IPS DF 6.9 (cell line): ENCODE data around the gene PRKN.
"Not testable (repeated sequence)": the region's sequence is repeated elsewhere in the genome, so short reads cannot be mapped to it uniquely, and the experiment has no call there.

Source experiments
- DNase-seq: peaks from one replicate; pipeline ENCODE4 v3.0.0-alpha.2; 2013; ENCODE audit warnings: low read depth, low spot score
- H3K27ac ChIP-seq: one replicate; pipeline ENCODE4 v1.5.1; 2013; ENCODE audit warnings: low read length, control low read depth
- H3K27me3 ChIP-seq: 2 replicates; pipeline ENCODE4 v1.6.1; 2013; ENCODE audit warnings: mild to moderate bottlenecking, low read length; ENCODE audit not compliant: control insufficient read depth, insufficient read depth
- H3K36me3 ChIP-seq: 2 replicates; pipeline ENCODE4 v1.6.1; 2013; ENCODE audit warnings: low read length; ENCODE audit not compliant: control insufficient read depth, insufficient read depth
- H3K4me1 ChIP-seq: 2 replicates; pipeline ENCODE4 v1.6.1; 2013; ENCODE audit warnings: low read length; ENCODE audit not compliant: control insufficient read depth, insufficient read depth
- H3K4me3 ChIP-seq: 2 replicates; pipeline ENCODE4 v1.5.1; 2013; ENCODE audit warnings: mild to moderate bottlenecking, low read length
- H3K9me3 ChIP-seq: 2 replicates; pipeline ENCODE4 v1.6.1; 2013; ENCODE audit warnings: low read length, inconsistent platforms; ENCODE audit not compliant: control insufficient read depth, insufficient read depth
- WGBS: extraction: QIAGEN DNeasy Blood & Tissue Kit; methylation state at CpG from one replicate; pipeline ENCODE4 v1.1.7; 2013; ENCODE audit warnings: mixed read lengths, missing lambda C conversion rate; ENCODE audit not compliant: insufficient read length, insufficient coverage; 5-methylcytosine and 5-hydroxymethylcytosine counted together

Gene PRKN

DNA sequence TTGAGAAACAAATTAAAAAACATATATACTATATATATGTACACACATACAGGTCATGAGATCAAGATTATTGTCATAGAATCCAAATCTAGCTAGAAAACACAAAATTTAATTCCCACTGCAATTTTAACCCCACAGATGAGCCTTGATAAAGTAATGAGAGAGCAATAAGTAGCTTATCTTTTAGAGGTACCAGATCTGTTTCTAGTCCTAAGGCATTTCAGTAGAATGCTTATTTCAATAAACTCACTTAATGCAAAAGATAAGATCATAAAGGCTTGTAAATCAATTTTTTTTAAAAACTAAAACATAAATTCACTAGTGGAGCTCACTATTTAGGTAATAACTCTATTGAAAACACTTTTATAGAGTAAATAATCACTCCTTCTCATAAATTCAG lies 47.2 kb downstream of the PRKN start:
- Histone ChIP-seq H3K4me3 (no peak overlapping the region), H3K27ac (no peak overlapping the region)
- no peak for DNase-seq

DNA sequence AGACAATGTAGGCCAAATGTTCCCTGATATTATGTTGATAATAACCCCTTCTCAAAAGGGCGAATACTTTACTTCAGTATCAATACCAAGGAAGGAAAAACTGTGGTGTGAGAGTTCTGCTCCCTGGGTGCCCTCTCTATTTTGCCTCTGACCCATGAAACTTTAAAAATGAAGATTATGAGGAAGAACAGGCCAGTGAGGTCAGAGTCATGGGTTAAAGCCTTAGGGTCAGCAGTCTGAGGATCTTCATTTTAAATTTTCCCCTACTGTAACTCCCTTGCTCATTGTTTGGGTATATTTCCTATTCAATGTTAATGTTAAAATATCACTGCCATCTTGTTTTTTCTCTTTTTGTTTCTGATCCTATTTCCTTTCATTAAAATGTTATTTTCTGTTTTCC lies 47.9 kb downstream of the PRKN start:
- no peak for DNase-seq
- Histone ChIP-seq H3K4me1 (no peaks in the 10 kb centered on the region), H3K27me3 (no peaks in the 10 kb centered on the region), H3K4me3 (no peak overlapping the region), H3K36me3 (no peaks in the 10 kb centered on the region), H3K9me3 (no peaks in the 10 kb centered on the region), H3K27ac (no peak overlapping the region)
- WGBS: no CpG with 5 or more reads among the region's 1 CpG

More for the DNA sequence above, 47.2 kb downstream of the PRKN start:
- Histone ChIP-seq H3K27me3 (no peaks in the 10 kb centered on the region), H3K36me3 (no peaks in the 10 kb centered on the region), H3K4me1 (no peaks in the 10 kb centered on the region), H3K9me3 (no peaks in the 10 kb centered on the region)

DNA sequence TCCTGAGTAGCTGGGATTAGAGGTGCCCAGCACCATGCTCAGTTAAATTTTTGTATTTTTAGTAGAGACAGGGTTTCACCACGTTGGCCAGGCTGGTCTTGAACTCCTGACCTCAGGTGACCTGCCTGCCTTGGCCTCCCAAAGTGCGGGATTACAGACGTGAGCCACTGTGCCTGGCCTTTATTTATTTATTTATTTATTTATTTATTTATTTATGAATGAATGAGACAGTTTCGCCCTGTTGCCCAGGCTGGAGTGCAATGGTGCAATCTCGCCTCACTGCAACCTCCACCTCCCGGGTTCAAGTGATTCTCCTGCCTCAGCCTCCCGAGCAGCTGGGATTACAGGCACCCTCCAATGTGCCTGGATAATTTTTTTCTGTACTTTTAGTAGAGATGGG lies 48.7 kb downstream of the PRKN start:
- H3K27ac ChIP-seq, H3K4me1 ChIP-seq, H3K9me3 ChIP-seq, H3K36me3 ChIP-seq, DNase-seq, H3K27me3 ChIP-seq, H3K4me3 ChIP-seq: not testable (repeated sequence)
- no CpG with 5 or more reads among the region's 7 CpGs for WGBS

DNA sequence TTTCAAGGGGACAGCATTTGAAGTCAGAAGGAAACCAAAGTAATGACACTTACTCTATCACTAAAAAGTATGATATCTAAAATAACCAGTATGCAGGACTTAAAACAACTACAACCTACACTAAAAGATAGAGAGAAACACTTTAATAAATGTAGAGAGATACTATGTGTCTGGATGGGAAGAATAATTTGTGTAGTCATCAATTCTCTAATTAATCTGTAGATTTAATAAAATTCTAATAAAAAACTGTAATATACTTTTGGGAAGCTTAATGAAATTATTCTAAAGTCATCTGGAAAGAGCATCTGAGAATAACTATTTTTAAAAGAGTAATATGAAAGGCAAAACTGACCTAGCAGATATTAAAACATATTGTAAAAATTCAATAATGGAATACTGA lies 52.1 kb downstream of the PRKN start:
- no peaks in the 10 kb centered on the region for H3K27me3 ChIP-seq
- H3K27ac ChIP-seq: no peak overlapping the region
- no peak overlapping the region for H3K4me3 ChIP-seq
- DNase-seq: no peak
- no peaks in the 10 kb centered on the region for H3K9me3 ChIP-seq
- H3K4me1 ChIP-seq: no peaks in the 10 kb centered on the region
- no peaks in the 10 kb centered on the region for H3K36me3 ChIP-seq

DNA sequence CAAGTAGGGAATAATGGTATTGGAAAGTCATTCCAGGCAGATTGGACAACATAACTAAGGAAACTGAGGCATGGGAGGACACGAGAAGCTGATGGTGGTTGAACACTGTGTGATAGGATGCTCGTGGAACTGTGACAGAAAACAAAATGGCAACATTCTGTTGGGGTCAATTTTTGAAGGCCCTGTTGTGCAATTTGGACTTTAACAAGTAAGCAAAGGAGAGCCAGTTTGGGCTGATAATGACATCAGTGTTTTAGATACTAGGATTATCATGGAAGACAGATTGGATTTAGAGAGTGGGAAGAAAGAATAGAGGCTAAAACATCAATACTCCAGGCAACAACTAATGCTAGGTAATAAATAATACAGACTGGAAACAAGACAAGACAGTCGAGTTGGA lies 53.1 kb downstream of the PRKN start:
- no peaks in the 10 kb centered on the region for H3K4me1 ChIP-seq
- no peak overlapping the region for H3K27ac ChIP-seq
- DNase-seq: no peak
- H3K9me3 ChIP-seq: no peaks in the 10 kb centered on the region
- H3K27me3 ChIP-seq: no peaks in the 10 kb centered on the region
- H3K4me3 ChIP-seq: no peak overlapping the region
- H3K36me3 ChIP-seq: no peaks in the 10 kb centered on the region
- WGBS: no CpG with 5 or more reads among the region's 3 CpGs

DNA sequence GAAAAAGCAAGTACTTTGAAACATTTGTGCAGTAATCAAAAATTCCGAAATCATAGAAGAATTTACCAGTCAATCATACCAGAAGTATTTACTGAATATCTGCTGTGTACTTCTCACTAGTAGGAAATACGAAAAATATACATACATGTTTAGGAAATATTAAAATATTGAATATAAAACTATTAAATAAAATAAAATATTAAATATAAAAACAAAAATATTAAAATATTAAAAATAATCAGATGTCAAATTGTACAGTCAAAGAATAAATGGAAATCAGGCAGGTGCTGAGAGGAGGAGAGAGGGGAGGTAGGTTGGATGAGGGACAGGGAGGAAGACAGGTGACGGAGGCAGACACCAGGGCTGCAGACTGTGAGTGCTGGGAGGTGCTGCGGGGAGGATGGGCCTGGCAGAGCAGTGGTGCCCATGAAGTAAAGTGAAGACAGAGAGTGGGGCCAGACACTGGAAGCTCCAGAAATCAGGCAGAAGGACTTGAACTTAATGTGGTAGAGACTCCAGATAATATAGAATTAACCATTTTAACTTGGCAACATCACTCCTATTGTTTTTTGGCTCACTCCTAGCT lies 55.9 kb downstream of the PRKN start:
- Histone ChIP-seq H3K27ac (no peak overlapping the region), H3K4me1 (no peaks in the 10 kb centered on the region), H3K9me3 (no peaks in the 10 kb centered on the region), H3K4me3 (no peak overlapping the region), H3K27me3 (no peaks in the 10 kb centered on the region), H3K36me3 (no peaks in the 10 kb centered on the region)
- no peak for DNase-seq
- no CpG with 5 or more reads among the region's 4 CpGs for WGBS

DNA sequence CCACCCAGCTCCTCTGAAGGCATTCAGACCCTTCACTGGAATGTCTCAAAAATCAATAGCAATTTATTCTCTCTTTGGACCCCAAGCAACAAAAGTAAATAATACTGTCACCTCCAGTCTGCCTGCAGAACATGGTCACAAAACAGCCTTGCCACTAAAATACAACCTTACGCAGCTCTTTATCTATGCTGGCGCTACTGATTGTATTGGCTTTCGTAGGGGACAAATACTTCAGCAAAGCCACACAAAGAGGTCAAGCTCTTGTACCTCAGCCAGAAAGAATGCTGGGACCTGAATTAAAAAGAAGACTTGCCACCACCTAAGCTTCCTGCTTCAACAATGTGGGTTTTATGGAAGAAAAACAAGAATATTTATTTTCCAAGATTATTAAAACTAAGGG lies 57.2 kb downstream of the PRKN start:
- no peaks in the 10 kb centered on the region for H3K27me3 ChIP-seq
- DNase-seq: no peak
- no peak overlapping the region for H3K27ac ChIP-seq
- WGBS: no CpG with 5 or more reads among the region's 3 CpGs
- no peaks in the 10 kb centered on the region for H3K36me3 ChIP-seq
- H3K4me3 ChIP-seq: no peak overlapping the region
- no peaks in the 10 kb centered on the region for H3K9me3 ChIP-seq
- H3K4me1 ChIP-seq: no peaks in the 10 kb centered on the region

DNA sequence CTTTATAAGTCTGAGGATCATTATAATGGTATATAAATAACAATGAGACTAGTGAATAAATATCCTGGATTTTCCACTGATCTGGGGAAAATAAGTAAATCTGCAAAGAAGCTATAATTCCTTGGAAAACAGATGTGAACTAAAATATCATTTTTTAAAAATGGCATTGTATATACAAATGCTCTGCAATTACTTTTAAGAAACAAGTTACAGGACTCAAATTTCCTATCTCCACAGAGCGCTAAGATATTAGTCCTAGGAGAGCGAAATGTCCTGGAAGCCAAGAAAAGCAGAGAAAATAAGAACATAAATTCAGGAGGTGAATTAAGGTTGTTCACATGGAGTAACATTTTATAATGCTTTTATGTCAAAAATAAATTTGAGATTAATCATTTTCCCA lies 61.3 kb downstream of the PRKN start:
- no peak overlapping the region for H3K4me3 ChIP-seq
- no CpG with 5 or more reads among the region's 2 CpGs for WGBS
- no peaks in the 10 kb centered on the region for H3K36me3 ChIP-seq
- H3K4me1 ChIP-seq: no peaks in the 10 kb centered on the region
- no peaks in the 10 kb centered on the region for H3K9me3 ChIP-seq
- DNase-seq: no peak
- no peaks in the 10 kb centered on the region for H3K27me3 ChIP-seq
- no peak overlapping the region for H3K27ac ChIP-seq

DNA sequence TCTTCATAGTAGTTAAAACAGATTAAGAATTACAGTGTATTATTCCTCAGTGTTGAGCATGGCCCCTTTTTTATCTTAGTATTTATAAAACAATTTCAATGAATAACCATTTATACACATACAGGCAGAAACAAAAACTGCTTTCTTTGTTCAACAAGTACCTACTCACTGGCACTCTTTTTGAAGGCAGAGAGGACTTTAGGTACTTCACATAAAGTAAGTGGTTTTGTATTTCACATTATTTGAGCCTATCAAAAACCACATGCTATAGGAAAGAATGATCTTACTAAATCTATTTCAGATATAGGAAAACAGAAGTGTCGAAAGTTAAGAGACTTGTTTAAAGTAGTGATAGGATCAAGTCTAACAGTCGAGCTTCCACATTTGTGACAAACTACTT lies 73.8 kb downstream of the PRKN start:
- no peak overlapping the region for H3K4me3 ChIP-seq
- H3K4me1 ChIP-seq: no peaks in the 10 kb centered on the region
- no peak overlapping the region for H3K27ac ChIP-seq
- H3K36me3 ChIP-seq: no peaks in the 10 kb centered on the region
- no peaks in the 10 kb centered on the region for H3K9me3 ChIP-seq
- no peak for DNase-seq
- no CpG with 5 or more reads among the region's 2 CpGs for WGBS
- H3K27me3 ChIP-seq: no peaks in the 10 kb centered on the region

DNA sequence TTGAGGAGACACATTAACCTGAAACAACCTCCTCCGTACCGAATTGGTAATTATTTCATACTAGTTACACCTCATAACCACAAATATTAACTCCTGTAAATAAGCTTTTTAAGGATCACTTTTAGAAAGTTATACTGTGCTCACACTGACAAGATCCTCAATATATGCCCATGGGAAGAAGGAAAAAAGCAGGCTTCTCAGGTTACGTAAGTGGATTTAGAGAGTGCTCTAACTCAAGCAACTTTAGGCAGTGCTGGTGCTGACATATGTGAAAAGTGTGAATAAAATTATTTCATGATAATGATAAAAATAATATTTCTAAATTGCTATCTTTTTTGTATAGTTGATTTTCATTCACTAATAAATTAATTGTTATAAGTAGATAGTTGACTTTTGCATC lies 76.1 kb downstream of the PRKN start:
- no CpG with 5 or more reads among the region's 3 CpGs for WGBS
- DNase-seq: no peak
- Histone ChIP-seq H3K4me1 (no peaks in the 10 kb centered on the region), H3K27ac (no peak overlapping the region), H3K36me3 (no peaks in the 10 kb centered on the region), H3K27me3 (no peaks in the 10 kb centered on the region), H3K9me3 (no peaks in the 10 kb centered on the region), H3K4me3 (no peak overlapping the region)

DNA sequence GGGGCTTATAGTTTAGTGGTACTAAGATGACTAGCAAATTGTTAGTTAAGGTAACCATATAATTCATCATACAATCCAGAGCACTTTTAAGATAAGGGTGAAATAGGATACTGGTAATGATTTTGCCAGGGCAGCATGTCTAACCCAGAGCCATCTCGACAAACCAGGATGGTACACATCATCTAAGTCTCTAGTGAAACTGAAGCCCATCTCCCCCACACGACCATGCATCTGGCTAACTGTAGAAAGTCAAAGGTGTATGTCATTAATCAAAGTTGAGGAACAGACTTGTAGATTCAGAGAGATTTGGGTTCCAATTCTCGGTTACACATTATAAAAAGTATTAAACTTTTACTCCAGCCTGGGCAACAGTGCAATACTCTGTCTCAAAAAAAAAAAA lies 78.3 kb downstream of the PRKN start:
- no CpG with 5 or more reads among the region's 3 CpGs for whole genome bisulfite sequencing
- H3K4me1 ChIP-seq: no peaks in the 10 kb centered on the region
- no peak for DNase-seq
- H3K27ac ChIP-seq: no peak overlapping the region
- no peak overlapping the region for H3K4me3 ChIP-seq
- no peaks in the 10 kb centered on the region for H3K9me3 ChIP-seq
- no peaks in the 10 kb centered on the region for H3K36me3 ChIP-seq
- no peaks in the 10 kb centered on the region for H3K27me3 ChIP-seq
